Measurements from ENCODE around the gene DAPK1. TPM values are rescaled to one million over a fixed set of nuclear protein-coding genes. Genes with fewer than 3 reads are reported as not detected.

The DAPK1 gene
- total RNA-seq, 1 donor from 2014 or later, result 0.69 TPM

DNA sequence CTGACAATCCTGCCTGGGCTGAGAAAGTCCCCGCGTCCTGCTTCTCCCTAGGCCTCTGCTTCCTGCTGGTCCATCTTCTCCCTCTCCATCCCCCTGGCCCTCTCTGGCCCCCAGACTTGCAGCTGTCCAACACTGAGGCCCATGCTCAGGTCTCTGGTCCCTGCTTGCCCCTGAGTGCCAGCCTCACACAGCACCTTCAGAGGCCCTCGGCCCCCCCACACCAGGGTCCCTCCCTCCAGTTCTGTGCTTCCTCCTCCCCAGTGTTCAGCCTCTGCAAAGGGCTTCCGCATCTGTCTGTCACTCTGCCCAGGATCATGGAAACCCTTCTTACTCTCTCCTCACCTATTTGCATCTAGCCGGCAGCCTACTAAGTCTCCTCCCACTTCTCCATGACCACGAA, 165.9 kb downstream of the DAPK1 start:
- intact Hi-C loops (cut with micrococcal nuclease), result loop anchor here (1.0 to 10.0 kb wide), 2 partner anchors 326 to 1229 kb away; no protein-coding TSS in a partner anchor

GRCh38 chr9:87664153-87665060, 166.7 kb downstream of the DAPK1 start:
- intact Hi-C loops (cut with micrococcal nuclease), result loop anchor here (10.0 kb wide), 1 partner anchor 1230 kb away; no protein-coding TSS in a partner anchor

DNA sequence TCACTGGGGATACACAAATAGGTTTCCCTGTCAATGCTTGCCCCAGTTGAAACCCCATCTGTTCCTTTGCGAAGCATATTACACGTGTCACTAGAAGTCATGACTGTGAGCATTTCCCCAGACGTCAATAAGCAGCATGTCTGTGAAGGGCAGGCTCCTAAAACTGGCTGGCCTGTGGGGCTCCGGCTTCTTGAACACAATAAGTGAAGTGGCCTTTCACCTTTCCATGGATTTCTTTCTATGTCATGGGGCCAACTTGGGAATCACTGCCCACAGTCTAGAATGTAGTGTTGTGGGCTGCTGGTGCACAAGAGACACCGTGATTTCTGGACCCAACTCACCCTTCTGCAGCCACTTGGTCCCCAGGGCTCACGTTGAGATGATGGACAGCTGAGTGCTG, 167.8 kb downstream of the DAPK1 start:
- intact Hi-C loops (cut with micrococcal nuclease), result loop anchor here (10.0 kb wide), 1 partner anchor 1231 kb away; no protein-coding TSS in a partner anchor

- intact Hi-C loops (cut with micrococcal nuclease), result loop anchor here (10.0 kb wide), 1 partner anchor 1232 kb away; no protein-coding TSS in a partner anchor
Observed at GRCh38 chr9:87667164-87667738, 169.6 kb downstream of the DAPK1 start.

DNA sequence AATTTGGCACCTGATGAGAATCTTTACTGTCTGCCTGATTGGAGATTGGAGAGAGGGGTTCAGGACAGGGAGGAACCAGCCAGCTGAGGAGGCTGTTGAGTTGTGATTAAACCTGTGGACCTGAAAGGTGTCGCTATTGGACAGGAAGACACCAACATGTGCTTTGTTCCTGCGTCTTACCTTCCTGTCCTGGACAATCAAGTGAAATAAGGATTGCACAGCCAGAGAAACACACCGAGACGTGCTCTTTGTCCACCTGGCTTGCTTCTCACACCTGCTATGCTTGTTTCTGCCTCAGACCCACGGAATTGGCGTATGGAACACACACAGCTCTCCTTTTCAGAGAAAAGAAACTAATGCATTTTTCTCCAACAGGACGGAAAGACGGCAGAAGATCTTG, 170.6 kb downstream of the DAPK1 start:
- intact Hi-C loops (cut with micrococcal nuclease), result loop anchor here (10.0 kb wide), 1 partner anchor 1233 kb away; no protein-coding TSS in a partner anchor

- intact Hi-C loops (cut with micrococcal nuclease), result loop anchor here (10.0 kb wide), 1 partner anchor 1234 kb away; no protein-coding TSS in a partner anchor
Observed at GRCh38 chr9:87668722-87669121, 171.1 kb downstream of the DAPK1 start.

GRCh38 chr9:87670572-87671264, 173.1 kb downstream of the DAPK1 start:
- intact Hi-C loops (cut with micrococcal nuclease), result no loop called here

- intact Hi-C loops (cut with micrococcal nuclease), result no loop called here
Observed at GRCh38 chr9:87671478-87671877, 173.8 kb downstream of the DAPK1 start.

DNA sequence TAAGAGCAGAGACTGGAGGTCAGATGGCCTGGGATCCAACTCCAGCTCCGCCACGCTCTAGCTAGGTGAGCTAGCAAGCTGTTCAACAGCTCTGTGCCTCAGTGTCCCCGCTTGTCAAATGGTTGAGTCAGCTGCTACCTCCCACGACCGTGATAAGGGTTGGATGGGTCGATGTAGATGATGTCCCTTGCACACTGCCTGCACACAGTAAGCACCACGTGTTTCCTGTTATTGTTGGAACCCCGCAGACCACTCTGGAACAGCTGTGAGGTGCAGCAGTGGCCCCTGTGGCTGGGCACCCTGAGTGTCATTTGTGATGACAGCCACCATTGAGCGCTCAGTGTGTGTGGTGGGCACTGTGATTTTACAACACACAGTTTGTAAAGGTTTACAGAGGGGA, 174.3 kb downstream of the DAPK1 start:
- intact Hi-C loops (cut with micrococcal nuclease), result no loop called here

GRCh38 chr9:87672586-87672985, 174.9 kb downstream of the DAPK1 start:
- intact Hi-C loops (cut with micrococcal nuclease), result no loop called here

- intact Hi-C loops (cut with micrococcal nuclease), result no loop called here
Observed at GRCh38 chr9:87673446-87674120, 175.9 kb downstream of the DAPK1 start.

- intact Hi-C loops (cut with micrococcal nuclease), result loop anchor here (5.0 kb wide), 1 partner anchor 1328 kb away; no protein-coding TSS in a partner anchor
Observed at GRCh38 chr9:87674565-87675299, 177.1 kb downstream of the DAPK1 start.

GRCh38 chr9:87675906-87676515, 178.3 kb downstream of the DAPK1 start:
- intact Hi-C loops (cut with micrococcal nuclease), result loop anchor here (5.0 kb wide), 1 partner anchor 1326 kb away; no protein-coding TSS in a partner anchor

DNA sequence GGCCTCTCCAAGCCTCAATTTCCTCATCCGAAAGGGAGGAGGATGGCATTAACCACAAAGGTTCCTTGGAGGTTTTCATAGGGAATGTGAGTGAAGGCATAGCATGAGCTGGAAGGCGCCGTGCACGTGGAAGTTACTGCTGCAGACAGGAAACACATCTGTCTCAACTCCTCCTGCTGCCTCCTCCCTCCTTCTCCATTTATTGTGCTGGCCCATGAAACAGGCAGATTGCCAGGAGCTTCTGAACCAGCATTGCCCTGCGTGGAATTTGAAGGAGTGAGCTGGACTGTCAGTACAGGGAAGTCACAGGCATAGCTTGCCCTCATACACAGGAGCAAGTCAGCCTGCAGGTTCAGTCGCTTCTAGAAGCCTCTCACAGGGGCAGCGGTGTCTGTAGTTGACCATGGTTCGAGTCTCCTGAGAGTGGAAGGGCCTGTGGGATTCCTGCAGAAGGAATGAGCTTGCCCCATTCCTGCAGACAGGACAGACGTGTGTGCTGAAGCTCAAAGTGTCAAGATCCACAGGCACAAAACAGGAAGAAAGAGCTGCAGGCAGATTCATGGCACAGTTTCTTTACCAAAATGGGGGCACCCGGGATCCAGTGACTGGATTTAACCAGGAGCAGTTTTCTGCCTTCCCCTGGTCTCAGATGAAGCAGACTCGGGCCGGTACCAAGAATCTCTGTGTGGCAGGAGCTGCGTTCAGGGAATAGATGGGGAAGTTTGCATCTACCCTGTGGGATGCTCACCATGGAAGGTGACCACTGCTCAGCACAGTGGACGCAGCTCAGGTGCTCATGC, 179.5 kb downstream of the DAPK1 start:
- intact Hi-C loops (cut with micrococcal nuclease), result loop anchor here (5.0 kb wide), 1 partner anchor 1325 kb away; no protein-coding TSS in a partner anchor

- intact Hi-C loops (cut with micrococcal nuclease), result loop anchor here (2.0 to 5.0 kb wide), 2 partner anchors 135 to 1324 kb away; no protein-coding TSS in a partner anchor
Observed at GRCh38 chr9:87677776-87678587, 180.3 kb downstream of the DAPK1 start.

DNA sequence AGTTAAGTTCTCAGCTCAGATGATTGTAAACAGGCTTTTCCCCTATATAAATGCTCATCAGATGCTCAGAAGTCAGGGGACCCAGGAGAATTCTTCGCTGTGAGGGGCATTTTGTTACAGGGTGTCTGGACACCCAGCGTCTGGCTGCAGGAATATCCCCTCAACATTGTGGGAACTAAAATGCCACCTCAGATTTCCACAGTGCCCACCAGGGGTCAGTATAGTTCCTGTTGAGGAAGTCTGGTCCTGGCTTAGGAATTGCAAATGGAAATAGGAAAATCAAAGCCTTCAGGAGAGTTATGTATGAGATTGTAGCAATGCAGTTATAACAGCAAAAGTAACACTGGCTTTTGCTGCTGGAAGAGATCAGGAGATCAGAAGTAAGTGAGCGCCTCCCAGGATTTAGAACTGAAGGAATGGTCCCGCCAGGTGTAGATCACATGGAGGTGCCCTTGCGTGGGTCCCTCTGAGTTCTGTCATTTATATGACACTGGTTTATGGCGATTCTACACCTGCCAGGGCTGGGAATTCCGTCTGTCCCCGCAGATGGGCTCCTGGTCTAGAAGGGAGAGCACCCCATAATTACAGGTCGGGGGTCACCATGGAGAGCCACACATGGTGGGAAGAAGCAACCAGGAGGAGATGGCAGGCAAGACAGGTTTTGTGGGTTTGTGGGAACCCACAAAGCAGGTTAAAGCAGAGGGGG, 181.1 kb downstream of the DAPK1 start:
- intact Hi-C loops (cut with micrococcal nuclease), result loop anchor here (2.0 to 5.0 kb wide), 2 partner anchors 134 to 1323 kb away; no protein-coding TSS in a partner anchor
